ENCODE measurements around the gene TBCD.

The TBCD gene

GRCh38 chr17:82835766-82836512, 84.1 kb downstream of the TBCD start:
- DNase-seq = peak; percentile 90

- DNase-seq = peak; percentile 58
These were observed 85.0 kb downstream of the TBCD start for GRCh38 chr17:82836823-82837357.

GRCh38 chr17:82837586-82838320, 85.9 kb downstream of the TBCD start:
- no peak for DNase-seq

- no peak for DNase-seq
These were observed 86.7 kb downstream of the TBCD start for GRCh38 chr17:82838386-82839063.

- DNase-seq = peak; percentile 64
These were observed 87.9 kb downstream of the TBCD start, which contains the start of gene ZNF750 for GRCh38 chr17:82839617-82840292. ZNF750 (minus strand) TSS chr17:82840022; CDS start chr17:82832454, 7,568 bp downstream.

- peak; percentile 55 for DNase-seq
These were observed 88.6 kb downstream of the TBCD start for GRCh38 chr17:82840431-82840831.

GRCh38 chr17:82841921-82842596, 90.2 kb downstream of the TBCD start:
- DNase-seq = no peak

GRCh38 chr17:82843904-82844680, 92.2 kb downstream of the TBCD start:
- DNase-seq = no peak

GRCh38 chr17:82844796-82845162, 92.9 kb downstream of the TBCD start:
- no peak for DNase-seq

GRCh38 chr17:82845163-82845807, 93.4 kb downstream of the TBCD start:
- no peak for DNase-seq

GRCh38 chr17:82846061-82846691, 94.3 kb downstream of the TBCD start:
- no peak for DNase-seq

GRCh38 chr17:82848022-82848592, 96.2 kb downstream of the TBCD start:
- no peak for DNase-seq

- DNase-seq = no peak
These were observed 97.4 kb downstream of the TBCD start for GRCh38 chr17:82849076-82849945.

- DNase-seq = no peak
These were observed 99.5 kb downstream of the TBCD start for GRCh38 chr17:82851381-82851780.

- DNase-seq = no peak
These were observed 102.4 kb downstream of the TBCD start for GRCh38 chr17:82854226-82854625.

- DNase-seq = no peak
These were observed 104.5 kb downstream of the TBCD start for GRCh38 chr17:82856361-82856760.

- DNase-seq = no peak
These were observed 106.7 kb downstream of the TBCD start for GRCh38 chr17:82858376-82859126.

All from NCI-H2171 treated with DMSO at 0.1 percent for 48 hours (cell line).